HCEC 1CT (cell line): ENCODE results near the gene PRLR.

ENCODE experiments used
- DNase-seq: peaks from one replicate; pipeline ENCODE4 v3.0.0-alpha.2; 2017

Gene PRLR

GRCh38 chr5:35158622-35159369, 71.5 kb downstream of the PRLR start:
- DNase-seq = no peak

DNA sequence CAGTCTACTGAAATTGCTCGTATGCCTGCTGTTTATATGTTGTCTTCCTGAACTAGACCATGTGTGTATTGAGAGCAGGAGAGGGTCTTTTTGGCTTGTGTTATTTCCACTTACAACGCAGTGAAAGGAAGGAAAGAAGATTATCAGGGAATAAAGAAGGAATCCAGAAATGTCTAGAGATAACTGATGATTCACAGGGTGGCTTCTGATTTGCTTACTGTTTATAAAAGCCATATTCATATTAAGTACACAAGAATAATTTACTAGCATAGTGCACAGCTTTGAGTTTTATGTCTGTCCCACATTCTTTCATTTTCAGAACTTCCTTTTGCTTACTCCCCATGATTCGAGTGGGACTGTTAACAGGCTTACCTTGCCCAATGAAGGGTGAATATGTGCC, 72.1 kb downstream of the PRLR start:
- no peak for DNase-seq

DNA sequence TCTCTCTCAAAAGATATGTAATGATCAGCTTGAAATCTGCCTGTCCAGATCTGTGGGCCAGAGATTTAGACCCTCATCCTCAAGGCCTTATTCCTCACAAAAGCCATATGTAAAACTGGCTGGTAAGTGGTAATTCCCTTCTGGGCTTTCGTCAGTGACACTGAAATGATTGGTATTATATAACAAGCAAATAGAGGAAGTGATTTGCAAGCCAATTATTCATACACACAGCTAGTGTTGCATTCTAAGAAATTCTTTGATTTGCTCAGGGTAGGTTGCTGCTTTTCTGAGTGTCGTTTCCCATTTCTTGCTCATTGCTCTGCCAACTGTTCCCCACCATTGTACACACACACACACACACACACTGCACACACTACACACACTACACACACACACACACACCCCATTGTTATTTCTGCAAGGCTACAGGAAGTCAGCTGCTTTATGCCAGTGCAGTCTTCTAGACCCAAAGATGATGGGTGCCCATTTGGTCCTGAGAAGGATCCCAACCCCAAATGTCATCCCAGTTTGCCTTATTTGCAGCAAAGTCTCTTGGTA, 76.8 kb downstream of the PRLR start:
- no peak for DNase-seq

DNA sequence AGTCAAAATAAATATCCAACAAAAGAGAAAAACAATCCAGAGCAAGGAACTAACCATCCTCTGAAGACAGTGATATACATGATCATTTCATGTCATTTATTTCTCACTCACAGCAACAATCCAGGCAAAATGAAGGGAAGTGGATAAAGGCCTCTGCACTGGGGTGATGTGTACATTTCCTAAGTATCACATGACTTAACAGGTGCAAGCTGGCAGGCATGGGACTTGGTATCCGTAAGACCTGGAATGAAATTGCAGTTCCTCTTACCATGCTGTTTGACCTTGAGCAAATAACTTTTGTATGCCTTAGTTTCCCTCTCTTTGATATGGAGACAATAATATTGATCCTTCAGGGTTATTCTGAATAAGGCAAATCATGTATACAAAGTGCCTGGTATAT, 77.6 kb downstream of the PRLR start:
- no peak for DNase-seq

GRCh38 chr5:35151146-35151920, 79.0 kb downstream of the PRLR start:
- DNase-seq = no peak

GRCh38 chr5:35149041-35149440, 81.2 kb downstream of the PRLR start:
- no peak for DNase-seq

GRCh38 chr5:35146406-35146805, 83.9 kb downstream of the PRLR start:
- DNase-seq = no peak

GRCh38 chr5:35145691-35146317, 84.5 kb downstream of the PRLR start:
- DNase-seq = no peak

GRCh38 chr5:35145012-35145411, 85.3 kb downstream of the PRLR start:
- no peak for DNase-seq

- DNase-seq = no peak
Measured at GRCh38 chr5:35143841-35144240, 86.4 kb downstream of the PRLR start.

GRCh38 chr5:35141739-35142138, 88.5 kb downstream of the PRLR start:
- no peak for DNase-seq

- DNase-seq = peak; percentile 87
Measured at GRCh38 chr5:35138232-35138631, 92.1 kb downstream of the PRLR start.

DNA sequence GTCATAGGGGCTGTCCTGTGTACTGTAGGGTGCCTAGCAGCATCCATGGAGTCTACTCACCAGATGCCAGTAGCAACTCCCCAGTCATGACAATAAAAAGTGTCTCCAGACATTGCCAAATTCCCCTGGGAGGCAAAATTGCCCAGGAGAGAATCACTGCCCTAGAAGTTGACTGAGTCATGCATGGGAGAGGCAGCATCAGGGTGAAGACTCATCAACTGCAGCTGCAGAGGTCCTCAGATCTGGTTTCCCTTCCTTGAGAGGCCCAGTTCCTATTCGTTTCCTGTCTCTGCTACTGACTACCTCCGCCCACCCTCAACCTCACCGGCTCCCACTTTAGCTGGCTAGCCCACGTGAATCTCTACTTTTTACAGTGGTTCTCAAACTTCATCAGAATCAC, 93.9 kb downstream of the PRLR start:
- peak; percentile 97 for DNase-seq

DNA sequence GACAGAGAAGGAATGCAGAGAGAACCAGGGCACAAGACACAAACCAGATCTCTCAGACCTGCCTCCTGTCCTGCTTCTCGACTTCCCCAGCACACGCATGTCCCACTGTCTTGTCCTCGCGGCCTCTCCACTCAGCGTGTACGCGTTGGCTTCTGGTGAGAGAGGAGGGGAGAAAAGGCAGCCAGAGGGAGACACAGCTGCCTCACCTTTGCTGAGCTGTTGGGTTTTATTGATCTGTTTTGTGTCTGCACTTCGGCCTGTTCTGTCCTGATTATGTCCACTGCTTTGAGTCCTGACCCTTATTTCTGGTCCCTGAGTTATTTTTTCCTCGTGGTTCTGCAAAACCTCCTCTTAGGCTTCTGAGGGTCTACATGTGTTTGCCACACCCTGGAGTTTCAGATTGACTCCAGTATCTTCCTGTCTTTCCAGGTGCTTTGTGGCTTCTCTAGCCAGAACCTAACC, 95.0 kb downstream of the PRLR start:
- no peak for DNase-seq

- DNase-seq = no peak
Measured at GRCh38 chr5:35134278-35135030, 95.8 kb downstream of the PRLR start.

DNA sequence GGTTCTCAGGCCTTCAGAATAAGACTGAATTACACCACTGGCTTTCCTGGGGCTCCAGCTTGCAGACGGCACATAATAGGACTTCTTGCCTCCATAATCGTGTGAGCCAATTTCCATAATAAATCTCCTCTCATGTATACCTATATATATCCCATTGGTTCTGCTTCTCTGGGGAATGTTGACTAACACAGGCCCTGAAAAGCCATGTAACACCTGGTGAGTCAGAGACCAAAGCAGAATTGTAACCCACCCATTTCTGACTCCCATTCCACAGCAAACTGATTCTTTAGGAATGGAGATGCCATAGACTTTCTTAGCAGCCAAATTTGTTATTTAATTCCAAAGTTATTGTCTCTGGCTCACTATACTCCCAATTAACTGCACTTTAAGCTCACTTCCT, 97.1 kb downstream of the PRLR start:
- peak; percentile 11 for DNase-seq

DNA sequence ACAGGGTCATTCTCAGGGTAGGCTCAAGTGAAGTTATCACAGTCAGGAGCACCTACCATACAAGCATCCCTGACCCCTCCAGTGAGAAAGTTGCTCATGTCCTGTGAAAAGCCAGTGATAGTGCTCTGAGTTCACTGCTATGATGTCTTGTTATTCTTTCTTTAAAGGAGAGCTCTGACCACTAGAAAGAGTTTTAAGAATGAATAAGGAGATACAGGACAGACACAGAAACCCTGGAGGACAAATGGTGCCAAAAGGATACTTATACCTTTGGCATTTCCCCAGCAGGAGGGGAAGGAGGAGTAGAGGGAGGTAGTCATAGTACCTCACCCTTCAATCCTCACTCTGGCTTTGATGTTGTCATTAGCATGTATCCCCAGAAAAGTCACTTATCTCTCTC, 98.6 kb downstream of the PRLR start:
- peak; percentile 27 for DNase-seq

DNA sequence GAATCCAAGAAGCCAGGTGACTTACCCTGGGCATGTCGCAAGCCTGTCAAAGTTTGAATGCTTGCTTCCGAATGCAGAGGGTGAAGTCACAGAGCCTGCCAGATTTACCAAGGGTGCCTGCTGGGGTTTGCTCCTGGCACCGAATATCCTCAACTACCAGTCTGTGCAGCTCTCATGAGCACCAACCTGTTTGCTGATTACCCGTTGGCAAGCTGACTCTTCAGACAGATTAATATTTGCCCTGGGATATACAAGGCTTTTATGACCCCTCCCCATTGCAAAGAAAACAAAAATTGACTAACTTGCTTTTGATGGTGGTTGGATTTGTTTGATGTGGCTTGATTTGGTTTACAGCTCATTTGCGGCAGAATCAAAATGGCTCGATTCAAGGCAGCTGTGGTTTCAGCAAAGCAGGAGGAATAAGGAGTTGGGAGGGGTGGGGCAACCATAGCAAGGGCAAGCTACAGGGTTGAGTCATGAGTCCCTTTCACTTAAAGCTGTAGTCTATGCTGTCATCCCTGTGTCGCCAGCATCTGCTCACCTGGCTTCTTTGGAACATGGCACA, 100.3 kb downstream of the PRLR start:
- DNase-seq = peak; percentile 62

DNA sequence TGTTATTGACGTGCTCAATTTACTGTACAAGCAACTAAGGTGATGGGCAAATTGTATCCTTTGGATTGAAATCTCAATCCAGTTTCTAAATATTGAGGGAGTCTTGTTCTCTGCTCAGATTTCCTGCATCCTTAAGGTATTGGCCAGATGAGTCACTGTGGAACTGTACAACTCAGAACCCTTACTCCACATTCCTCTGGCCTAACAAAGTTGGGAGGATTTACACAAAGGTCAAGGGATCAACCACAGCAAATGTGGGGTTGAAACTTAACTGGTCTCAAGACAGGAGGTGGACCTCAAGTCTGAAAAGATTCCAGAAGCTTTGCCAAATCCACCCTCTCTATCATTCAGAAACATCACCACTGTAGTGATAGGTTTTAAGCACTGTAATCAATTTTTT, 101.0 kb downstream of the PRLR start:
- peak; percentile 98 for DNase-seq

DNA sequence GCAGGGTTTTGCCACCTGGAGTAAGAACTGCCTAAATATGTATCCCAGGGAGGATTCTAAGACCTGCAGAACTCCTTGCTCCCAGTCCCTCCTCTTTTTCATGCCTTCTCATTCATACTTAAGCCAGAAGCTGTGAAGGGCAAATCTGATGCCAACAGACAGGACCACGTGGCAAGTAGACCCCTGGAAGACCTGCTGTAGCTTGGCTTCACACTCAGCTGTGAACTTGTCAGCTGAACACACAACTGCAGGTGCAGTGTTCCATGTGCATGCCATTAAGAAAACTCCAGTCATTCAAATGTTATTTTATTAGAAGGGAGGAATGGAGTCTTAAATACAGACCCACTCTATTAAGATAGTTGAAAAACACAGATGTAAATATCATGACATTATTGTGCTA, 103.3 kb downstream of the PRLR start:
- DNase-seq = no peak

- DNase-seq = no peak
Measured at GRCh38 chr5:35125746-35126145, 104.5 kb downstream of the PRLR start.

DNA sequence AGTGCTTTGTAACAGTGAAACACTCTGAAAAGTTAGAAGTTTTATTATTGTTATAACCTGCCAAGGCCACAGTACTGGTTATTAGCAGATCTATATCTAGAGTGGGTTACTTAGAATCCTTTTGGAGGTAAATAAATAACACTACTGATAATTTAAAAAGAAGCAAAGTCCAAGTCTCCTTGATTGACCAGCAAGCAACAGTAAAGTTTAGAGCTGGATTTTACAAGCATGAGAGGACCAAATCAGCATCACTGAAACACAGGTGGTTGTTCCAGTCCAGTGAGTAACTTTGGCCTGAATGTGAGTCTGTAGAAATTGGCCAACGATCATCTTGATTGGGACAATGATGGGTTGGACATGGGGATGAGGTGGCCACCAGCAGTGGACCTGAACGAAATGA, 105.4 kb downstream of the PRLR start:
- DNase-seq = no peak

DNA sequence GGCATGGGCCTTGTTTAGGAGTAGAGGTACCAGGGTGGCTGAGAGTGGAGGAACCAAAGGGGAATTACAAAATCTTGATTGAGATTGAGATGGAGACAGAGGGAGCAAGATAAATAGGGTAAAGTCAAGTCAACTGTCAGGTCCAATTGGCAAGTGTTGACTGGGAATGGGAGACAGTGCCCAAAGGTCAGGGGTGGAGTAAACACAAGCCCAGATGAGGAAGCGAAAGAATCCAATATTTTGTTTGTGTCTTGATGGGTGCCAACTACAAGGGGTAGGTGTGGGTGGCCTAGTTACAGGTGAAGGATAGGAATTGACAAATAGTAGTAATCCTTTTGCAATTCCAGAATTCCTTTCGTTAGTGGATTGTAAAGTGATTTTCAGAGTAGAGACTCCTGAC, 107.5 kb downstream of the PRLR start:
- no peak for DNase-seq
